8988T (cell line): ENCODE data around the gene CST3.
"Not testable (repeated sequence)": the region's sequence is repeated elsewhere in the genome, so short reads cannot be mapped to it uniquely, and the experiment has no call there.

ENCODE experiments used
- DNase-seq: peaks from one replicate; pipeline ENCODE4 v3.0.0; 2011

CST3 gene

DNA sequence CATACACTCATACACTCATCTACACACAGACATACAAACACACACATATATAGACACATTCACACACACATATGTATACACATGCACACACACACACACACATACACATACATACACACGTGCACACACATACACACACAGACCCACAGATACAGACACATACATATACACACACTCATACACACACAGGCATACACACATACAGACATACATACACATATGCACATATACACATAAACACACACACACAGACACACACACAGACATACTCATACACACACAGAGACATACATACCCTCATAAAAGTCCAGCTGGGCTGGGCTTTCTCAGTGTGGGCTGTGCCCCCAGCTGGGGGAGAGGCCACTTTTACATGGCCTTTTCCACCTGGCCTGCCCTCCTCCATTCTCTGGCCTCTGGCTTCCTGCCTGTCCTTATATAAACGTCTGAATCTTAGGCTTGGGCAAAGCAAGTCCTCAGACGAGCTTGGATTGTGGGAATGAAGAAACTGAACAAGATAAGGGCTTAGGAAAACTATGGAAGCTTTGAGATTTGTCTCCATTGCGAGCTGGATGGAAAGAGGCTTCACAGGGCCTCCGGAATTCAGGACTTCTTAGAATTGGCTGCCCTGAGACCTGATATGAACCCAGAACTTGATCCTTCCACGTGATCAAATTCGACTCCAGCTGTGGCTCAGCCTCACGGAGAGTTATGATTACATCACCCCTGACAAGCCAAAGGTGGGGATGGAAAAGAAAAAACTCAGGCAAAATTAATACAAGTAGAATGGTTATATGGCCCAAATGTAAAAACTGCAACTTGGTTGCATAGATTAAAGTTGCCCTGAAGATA lies 22.5 kb upstream of the CST3 start:
- no peak for DNase-seq

GRCh38 chr20:23659610-23659988 lies 21.8 kb upstream of the CST3 start:
- not testable (repeated sequence) for DNase-seq

GRCh38 chr20:23658989-23659609 lies 21.3 kb upstream of the CST3 start:
- DNase-seq, result no peak

DNA sequence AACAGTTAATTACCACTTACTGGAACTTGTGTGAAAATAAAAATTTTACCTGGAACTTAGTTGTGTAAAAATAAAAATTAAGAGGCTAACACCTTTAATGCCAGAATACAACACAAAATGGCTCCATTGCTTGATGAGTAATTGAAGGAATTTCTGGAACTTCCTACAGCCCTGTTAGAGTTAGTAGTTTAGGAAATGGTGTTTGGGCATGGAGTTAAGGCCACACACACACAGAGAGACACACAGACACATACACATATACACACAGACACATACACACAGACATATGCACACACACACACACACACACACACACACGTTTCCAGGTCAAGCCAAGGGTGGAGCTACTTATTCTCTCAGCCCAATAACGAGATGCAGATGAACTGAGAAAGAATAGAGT lies 20.6 kb upstream of the CST3 start:
- no peak for DNase-seq

DNA sequence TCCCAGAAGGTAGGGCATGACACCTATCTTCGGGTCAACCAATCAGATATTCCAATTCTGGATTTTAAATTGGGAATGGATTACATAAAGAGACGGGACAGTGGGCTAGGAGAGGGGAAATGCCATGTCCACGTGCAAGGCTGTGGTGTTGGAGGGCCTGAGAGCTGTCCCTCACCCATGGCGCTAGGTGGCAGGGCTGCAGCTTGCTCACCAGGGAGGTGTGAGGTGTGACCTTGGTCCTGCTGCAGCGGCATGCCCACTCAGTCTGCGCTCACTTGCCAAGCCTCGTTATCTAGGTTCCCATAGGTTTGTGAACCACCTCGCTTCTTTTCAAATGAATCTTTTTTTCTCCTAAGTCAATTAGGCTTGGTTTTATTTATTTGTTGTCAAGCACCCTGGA lies 19.4 kb upstream of the CST3 start:
- no peak for DNase-seq

GRCh38 chr20:23656372-23656771 lies 18.6 kb upstream of the CST3 start:
- DNase-seq, result no peak

GRCh38 chr20:23655491-23656211 lies 17.9 kb upstream of the CST3 start:
- DNase-seq, result no peak

DNA sequence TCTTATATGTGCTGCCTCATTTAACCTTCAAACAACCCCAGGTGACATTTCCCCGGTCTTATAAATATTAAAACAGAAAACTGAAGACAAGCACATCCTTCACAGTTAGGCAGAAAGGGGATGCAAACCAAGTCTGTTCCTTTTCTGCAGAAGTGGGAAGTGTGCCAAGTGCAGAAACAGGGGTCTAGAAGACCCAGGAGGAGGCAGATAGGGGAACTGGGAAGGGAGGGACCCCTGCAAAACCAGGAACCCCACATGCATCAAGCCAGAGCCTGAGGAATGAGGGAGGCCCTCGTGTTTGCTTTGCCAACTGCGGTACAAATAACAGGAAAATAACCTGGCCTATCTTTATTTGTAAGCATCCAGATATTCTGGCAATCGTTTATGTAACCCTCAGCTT lies 17.0 kb upstream of the CST3 start:
- no peak for DNase-seq

DNA sequence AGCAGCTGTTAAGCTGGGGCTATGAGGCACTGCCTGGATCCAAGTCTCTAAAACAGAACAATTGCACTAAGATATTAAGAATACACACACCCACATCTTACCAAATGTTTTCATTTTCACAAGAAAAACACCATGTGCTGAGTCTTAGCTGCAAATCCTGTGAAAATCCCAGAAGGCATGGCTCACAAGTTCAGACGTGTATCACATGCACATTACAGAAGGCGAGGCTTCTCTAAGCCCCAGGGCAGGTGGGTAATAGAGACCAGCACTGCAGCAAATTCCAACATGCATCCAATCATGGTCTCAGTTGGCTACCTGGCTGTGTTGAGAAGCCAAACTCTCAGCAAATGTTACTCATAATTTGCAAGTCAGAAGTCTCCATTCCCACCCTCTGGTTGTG lies 16.2 kb upstream of the CST3 start:
- DNase-seq, result no peak

DNA sequence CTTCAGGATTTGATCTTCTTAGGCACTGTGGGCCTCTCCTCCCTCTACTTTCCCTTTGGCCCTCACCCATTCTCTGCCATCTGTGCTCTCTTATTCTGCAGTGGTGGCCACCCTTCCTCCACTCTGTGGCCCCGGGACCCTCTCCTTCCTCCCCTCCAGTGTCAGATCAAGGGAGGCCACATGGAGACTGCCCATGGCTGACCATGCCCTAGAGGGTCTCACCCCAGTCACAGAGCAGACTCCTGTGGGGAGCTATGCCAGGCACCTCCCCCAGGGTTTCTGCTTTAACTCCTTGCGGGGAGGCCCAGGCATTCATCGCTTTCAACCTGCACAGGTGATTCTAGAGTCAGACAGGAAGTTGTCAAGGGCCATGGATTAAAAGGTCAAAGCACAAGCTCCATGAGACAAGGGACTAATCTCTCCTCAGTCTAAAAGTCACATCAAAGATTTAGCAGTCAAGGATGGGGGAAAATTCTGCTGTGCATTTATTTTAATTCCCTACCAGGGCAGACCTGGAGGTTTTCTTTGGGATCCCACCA lies 15.7 kb upstream of the CST3 start:
- no peak for DNase-seq

DNA sequence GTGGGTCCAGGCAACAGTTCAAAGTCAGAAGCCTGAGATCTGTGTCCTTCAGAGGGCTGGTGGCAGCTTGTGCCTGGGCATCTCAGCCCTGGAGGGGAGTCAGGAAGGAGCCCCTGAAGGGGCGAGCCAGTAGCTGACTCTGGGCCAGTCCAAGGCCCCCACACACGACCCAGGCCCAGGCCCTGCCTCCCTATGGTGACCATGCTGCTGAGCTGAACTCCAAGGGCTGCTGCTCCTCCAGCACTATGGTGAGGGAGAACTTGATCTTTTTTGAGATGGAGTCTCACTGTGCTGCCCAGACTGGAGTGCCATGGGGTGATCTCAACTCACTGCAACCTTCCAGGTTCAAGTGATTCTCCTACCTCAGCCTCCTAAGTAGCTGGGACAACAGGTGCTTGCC lies 15.2 kb upstream of the CST3 start:
- no peak for DNase-seq

DNA sequence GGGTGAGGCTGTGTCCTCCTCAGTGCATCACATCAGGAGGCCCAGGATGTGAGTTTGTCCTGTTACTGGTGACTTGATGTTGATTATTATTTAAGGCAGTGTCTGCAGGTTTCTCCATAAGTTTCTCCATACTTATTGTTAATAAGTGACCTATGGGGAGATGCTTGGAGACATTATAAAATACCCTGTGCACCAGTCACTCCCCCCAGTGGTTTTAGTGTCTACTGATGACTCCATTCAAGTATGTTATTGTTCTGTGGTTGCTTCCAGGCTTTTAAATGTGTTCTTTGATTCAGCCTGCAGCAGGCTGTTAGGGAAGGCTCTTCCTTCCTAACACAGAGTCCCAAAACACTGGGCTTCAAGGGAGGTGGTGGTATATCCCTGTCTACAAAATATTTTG lies 14.6 kb upstream of the CST3 start:
- DNase-seq, result no peak

DNA sequence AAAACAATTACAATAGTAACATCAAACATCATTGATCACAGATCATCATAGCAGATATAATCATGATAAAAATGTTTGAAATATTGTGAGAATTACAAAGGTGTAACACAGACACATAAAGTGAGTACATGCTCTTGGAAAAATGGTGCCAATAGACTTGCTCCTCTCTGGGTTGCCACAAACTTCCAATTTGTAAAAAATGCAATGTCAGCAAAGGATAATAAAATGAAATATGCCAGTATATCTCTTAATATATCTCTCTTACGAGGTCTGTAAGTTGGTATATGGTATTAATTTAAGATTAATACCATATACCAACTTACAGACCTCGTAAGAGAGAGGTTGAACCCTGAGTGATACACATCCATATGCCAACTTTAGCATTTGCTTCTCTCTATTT lies 13.4 kb upstream of the CST3 start:
- no peak for DNase-seq

GRCh38 chr20:23649830-23650417 lies 12.2 kb upstream of the CST3 start:
- DNase-seq, result no peak

DNA sequence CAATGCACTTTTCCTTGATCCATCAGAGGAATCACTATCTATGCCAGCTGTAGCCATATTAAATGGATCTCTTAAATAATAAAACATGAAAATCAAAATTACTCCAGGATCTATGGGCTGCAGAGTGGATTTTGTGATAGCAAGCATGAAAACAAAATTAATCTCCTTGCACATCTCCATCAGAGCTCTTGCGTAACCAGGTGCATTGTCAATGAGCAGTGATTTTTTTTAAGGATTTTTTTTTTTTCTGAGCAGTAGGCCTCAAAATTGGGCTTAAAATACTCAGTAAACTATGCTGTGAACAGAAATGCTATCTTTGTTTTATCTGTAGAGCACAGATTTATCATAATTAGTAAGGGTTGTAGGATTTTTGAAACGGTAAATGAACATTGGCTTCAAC lies 11.5 kb upstream of the CST3 start:
- DNase-seq, result no peak

GRCh38 chr20:23647346-23647745 lies 9.6 kb upstream of the CST3 start:
- DNase-seq, result no peak

DNA sequence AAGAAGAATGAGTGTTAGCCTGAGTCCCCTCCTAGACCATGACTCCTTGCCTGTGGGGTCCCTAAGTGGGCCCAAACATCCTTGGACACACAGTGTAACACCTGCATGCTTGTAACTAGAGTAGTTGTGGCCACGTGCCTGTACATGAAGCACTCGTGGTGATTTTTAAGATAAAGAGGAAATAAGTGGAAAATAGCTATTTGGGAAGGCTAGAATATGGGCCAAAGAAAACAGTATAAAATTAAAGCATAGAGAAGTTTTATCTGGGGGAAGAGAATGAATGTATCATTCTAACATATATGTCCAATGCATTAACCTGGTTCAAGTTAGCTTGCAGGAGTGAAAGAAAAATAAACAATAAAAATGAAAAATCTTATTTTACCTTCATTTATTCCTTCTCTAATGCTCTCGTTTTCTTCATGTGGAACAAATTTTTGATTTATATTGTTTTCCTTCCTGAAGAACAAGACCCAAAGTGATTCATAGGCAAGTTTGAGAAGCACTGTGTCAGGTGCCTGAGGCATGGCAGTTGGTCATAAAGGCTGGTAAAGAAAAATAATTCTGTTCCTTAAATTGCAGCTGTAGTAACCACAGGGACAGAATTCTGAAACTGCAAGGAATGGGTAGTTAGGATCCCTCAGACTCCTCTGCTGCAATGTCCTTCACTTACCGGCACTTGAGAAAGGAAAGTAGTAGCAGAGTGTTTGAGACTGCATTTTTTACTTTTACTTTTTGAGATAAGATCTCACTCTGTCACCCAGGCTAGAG lies 8.5 kb upstream of the CST3 start:
- DNase-seq, result no peak

GRCh38 chr20:23645575-23645974 lies 7.8 kb upstream of the CST3 start:
- DNase-seq, result no peak

DNA sequence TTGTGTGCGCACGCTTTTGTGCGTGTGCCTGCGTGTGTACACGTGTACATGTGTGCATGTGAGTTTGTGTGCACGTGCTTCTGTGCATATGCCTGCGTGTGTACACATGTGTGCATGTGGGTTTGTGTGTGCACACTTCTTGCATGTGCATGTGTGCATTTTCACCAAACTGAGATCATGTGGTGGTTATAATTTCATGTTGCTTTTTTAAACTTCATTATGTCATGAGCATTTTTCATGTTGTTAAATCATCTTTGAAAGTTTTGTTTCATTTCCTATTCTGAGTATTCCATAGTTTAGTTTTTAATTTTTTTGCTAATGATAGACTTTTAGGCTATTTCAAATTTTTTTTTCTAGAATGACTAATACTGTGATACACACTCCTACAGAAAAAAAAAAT lies 6.4 kb upstream of the CST3 start:
- no peak for DNase-seq

DNA sequence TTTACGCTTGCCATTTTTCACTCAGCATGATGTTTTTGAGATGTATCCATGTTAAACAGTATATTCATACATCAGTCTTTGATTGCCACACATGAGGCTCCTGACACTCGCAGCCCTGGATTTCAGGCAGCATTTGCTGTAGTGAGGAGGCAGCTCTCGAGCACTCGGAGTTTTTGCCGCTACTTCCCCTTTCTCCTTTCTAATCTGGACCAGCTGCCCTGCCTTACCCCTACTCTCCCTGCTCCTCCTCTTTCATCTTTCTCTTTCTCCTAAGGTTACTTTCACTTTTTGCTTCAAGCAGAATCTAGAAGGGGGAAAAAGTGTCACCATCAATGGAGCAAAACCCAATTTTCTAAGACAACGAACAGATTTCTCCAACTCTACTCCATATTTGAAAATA lies 5.9 kb upstream of the CST3 start:
- DNase-seq, result no peak

DNA sequence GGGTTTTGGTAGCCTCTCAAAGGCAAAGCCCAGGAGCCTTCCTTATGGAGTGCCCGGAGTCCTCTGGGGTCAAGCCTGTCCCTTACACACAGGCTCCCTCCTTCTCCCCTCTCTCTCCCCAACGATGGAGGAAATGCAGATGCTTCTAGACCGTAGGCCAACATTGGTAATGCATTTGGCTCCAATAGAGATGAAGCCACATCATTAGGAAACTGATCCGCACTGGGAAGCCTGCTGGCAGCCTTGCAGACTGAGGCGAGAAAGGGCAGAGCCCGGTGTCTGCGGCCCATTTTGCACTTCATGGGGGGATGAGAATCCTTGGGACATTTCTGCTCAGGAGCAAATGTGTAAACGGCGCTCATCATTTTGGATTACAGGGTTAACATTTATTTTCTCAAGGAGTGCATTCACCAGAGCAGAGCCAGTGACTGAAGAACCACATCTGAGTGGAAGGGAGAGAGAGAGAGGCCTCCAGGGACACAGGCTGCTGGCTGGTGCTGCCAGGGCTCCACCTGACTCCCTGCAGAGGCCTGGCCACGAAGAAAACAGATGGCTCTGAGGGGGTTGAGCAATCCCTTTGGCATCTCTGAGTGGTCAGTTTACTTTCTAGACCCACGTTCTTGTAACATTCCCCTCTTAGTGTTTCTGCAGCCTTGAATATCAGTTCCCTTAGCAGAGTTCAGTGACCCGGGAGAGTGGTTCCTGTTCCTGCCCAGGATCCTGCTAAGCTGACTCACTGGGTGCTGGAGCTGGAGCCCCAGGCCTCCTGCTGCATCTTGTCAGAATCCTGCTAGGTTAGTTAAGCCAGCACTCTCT lies 4.4 kb upstream of the CST3 start:
- no peak for DNase-seq
